Measurements from ENCODE around the gene MST1R. TPM values are rescaled to one million over a fixed set of nuclear protein-coding genes. Genes with fewer than 3 reads are reported as not detected.

MST1R gene
- polyA plus RNA-seq, 2 of the 4 experiments (the other 2 are of a cell fraction): 5.9 to 7.5 TPM

- no peak for FAIRE-seq
- no peak for DNase-seq (ENCODE audit: low read depth in 1 of 2, low spot score in 1 of 2)
- WGBS (ENCODE audit: missing lambda C conversion rate): 91% methylated on average over 4 of the region's 5 CpGs
- Histone ChIP-seq H3K4me2 (peak overlapping the region; percentile 84), H3K4me3 (no peak overlapping the region), H3K9me3 (no peaks in the 10 kb centered on the region), H3K4me1 (peaks cover 51% of the 10 kb centered on the region), H3K27ac (peak overlapping the region; percentile 87 to 93)
- peak; percentile 8; the same call in 1 of the 3 replicates for TF ChIP-seq CTCF (IDR thresholded peaks at IDR 0.05)
- no peak for TF ChIP-seq JUNB (IDR thresholded peaks at IDR 0.05)
- TF ChIP-seq FOXS1 (CRISPR knock-in tag; IDR thresholded peaks at IDR 0.05): no peak
- peak in 1 of 2 experiments; percentile 19; a peak in 1 of 5 replicates for TF ChIP-seq RAD21 (conservative IDR thresholded peaks at IDR 0.05 in 1 of 2, IDR thresholded peaks at IDR 0.05 in 1 of 2)
- no peak for TF ChIP-seq SMC3 (IDR thresholded peaks at IDR 0.05)
- TF ChIP-seq HEYL (CRISPR knock-in tag; IDR thresholded peaks at IDR 0.05): no peak
- TF ChIP-seq, protein P1, sequence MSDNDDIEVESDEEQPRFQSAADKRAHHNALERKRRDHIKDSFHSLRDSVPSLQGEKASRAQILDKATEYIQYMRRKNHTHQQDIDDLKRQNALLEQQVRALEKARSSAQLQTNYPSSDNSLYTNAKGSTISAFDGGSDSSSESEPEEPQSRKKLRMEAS (IDR thresholded peaks at IDR 0.05): no peak
- no peak for TF ChIP-seq MAZ (IDR thresholded peaks at IDR 0.05; ENCODE audit: borderline replicate concordance, low read depth, low read length)
- no peak for TF ChIP-seq PHF8 (IDR thresholded peaks at IDR 0.05; ENCODE audit: borderline replicate concordance, low read depth)
- no peak for TF ChIP-seq ZFP36 (IDR thresholded peaks at IDR 0.05; ENCODE audit: borderline replicate concordance, partially characterized antibody)
- no peak for TF ChIP-seq CHD4 (IDR thresholded peaks at IDR 0.05; ENCODE audit: borderline replicate concordance)
- ATAC-seq: no peak
- ChIA-PET CTCF (interaction anchor here (1.3 to 2.0 kb wide), 6 partner anchors 9 to 360 kb away, joined by 3 to 20 read pairs (median 4); no protein-coding TSS in a partner anchor), POLR2A (interaction anchor here (0.6 to 1.0 kb wide), 5 partner anchors 11 to 347 kb away, joined by 3 to 5 read pairs (median 3); partner anchors contain the start of genes CDHR4, IP6K1 and MON1A)
Measured at GRCh38 chr3:49899815-49900214, 3.9 kb downstream of the MST1R start.

DNA sequence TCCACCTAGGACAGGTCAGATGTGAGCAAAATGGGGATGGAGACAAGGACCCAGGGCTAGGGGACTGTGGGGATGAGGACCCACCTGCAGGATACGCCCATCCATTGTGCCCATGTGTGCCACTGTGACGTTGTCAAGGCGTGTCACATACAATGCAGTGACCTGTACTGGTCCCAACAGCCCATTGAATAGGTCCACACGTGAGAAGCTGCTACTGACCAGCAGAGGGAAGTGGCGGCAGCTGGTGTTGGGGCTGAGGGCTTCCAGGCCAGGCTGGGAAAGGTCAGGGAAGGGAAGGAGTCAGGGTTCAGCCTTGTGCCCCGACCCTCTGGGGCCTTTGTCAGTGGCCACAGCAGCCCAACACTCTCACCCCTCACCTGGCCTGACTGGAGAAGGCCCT lies 4.7 kb downstream of the MST1R start:
- no peak for FAIRE-seq
- Histone ChIP-seq H3K4me2 (no peak overlapping the region), H3K27ac (peak overlapping the region in 1 of 2 experiments; percentile 93; a peak in 3 of 6 replicates), H3K4me3 (no peak overlapping the region), H3K4me1 (peaks cover 44% of the 10 kb centered on the region), H3K9me3 (no peaks in the 10 kb centered on the region)
- DNase-seq (ENCODE audit: low read depth in 1 of 2, low spot score in 1 of 2): no peak
- TF ChIP-seq ELK1 (IDR thresholded peaks at IDR 0.05; ENCODE audit: low read depth, low read length): no peak
- no peak for TF ChIP-seq PHF8 (IDR thresholded peaks at IDR 0.05; ENCODE audit: borderline replicate concordance, low read depth)
- no peak for TF ChIP-seq EP300 (IDR thresholded peaks at IDR 0.05)
- TF ChIP-seq FOXS1 (CRISPR knock-in tag; IDR thresholded peaks at IDR 0.05): no peak
- TF ChIP-seq KDM5A (IDR thresholded peaks at IDR 0.05): no peak
- POLR2A ChIA-PET: no interaction called here
- 63% methylated on average over 3 of the region's 6 CpGs for WGBS (ENCODE audit: missing lambda C conversion rate)
- ATAC-seq: no peak
- CTCF ChIA-PET: interaction anchor here (1.3 to 1.6 kb wide), 4 partner anchors 10 to 60 kb away, joined by 3 to 6 read pairs (median 4); no protein-coding TSS in a partner anchor

DNA sequence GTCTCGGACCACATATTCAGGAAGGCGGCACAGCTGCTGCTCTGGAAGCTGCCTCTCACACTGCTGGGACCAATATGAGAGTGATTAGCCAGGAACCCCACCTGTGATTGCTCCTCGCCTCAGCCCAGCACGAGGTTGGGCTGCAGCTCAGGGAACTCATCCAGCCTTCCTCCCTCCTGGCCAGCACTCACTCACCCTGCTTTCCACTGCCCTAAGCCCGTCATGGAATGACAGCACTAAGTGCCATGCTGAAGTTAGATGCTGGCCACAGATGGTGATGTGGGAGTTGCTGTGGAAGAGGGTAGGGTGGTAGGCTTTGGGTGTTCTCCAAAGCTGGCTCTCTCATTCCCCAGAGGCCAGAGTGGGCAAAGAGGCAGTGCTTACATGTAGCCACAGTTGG lies 7.3 kb downstream of the MST1R start:
- no peak overlapping the region for H3K4me3 ChIP-seq
- H3K4me1 ChIP-seq: peaks cover 21% of the 10 kb centered on the region
- H3K9me3 ChIP-seq: no peaks in the 10 kb centered on the region
- 80% methylated on average over 1 of the region's 5 CpGs for WGBS (ENCODE audit: missing lambda C conversion rate)
- H3K27ac ChIP-seq: no peak overlapping the region
- H3K4me2 ChIP-seq: no peak overlapping the region
- TF ChIP-seq SMC3 (IDR thresholded peaks at IDR 0.05) (no peak), ESRRA (IDR thresholded peaks at IDR 0.05; ENCODE audit: borderline replicate concordance, low read length) (no peak), FOXS1 (CRISPR knock-in tag; IDR thresholded peaks at IDR 0.05) (no peak), ATOH8 (CRISPR knock-in tag; IDR thresholded peaks at IDR 0.05; ENCODE audit: low read depth) (no peak), EP300 (IDR thresholded peaks at IDR 0.05) (no peak), MAFK (IDR thresholded peaks at IDR 0.05; ENCODE audit: partially characterized antibody) (no peak), HOXA7 (CRISPR knock-in tag; IDR thresholded peaks at IDR 0.05) (no peak), HEYL (CRISPR knock-in tag; IDR thresholded peaks at IDR 0.05) (no peak), JUNB (IDR thresholded peaks at IDR 0.05) (no peak), POLR2A (IDR thresholded peaks at IDR 0.05; ENCODE audit: low read length) (no peak), MAZ (IDR thresholded peaks at IDR 0.05; ENCODE audit: borderline replicate concordance, low read depth, low read length) (no peak), CTCF (IDR thresholded peaks at IDR 0.05) (no peak), CBX2 (IDR thresholded peaks at IDR 0.05; ENCODE audit: borderline replicate concordance, low read depth) (no peak), HOXB13 (CRISPR knock-in tag; IDR thresholded peaks at IDR 0.05; ENCODE audit: low read depth) (no peak), RAD21 (conservative IDR thresholded peaks at IDR 0.05 in 1 of 2, IDR thresholded peaks at IDR 0.05 in 1 of 2) (no peak)
- TF ChIP-seq, protein P2, sequence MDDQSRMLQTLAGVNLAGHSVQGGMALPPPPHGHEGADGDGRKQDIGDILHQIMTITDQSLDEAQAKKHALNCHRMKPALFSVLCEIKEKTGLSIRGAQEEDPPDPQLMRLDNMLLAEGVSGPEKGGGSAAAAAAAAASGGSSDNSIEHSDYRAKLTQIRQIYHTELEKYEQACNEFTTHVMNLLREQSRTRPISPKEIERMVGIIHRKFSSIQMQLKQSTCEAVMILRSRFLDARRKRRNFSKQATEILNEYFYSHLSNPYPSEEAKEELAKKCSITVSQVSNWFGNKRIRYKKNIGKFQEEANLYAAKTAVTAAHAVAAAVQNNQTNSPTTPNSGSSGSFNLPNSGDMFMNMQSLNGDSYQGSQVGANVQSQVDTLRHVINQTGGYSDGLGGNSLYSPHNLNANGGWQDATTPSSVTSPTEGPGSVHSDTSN (IDR thresholded peaks at IDR 0.05): no peak
- POLR2A ChIA-PET: no interaction called here
- ATAC-seq (no peak), DNase-seq (ENCODE audit: low read depth in 1 of 2, low spot score in 1 of 2) (no peak), FAIRE-seq (no peak)
- CTCF ChIA-PET: interaction anchor here (1.2 to 2.5 kb wide), 3 partner anchors 9 to 94 kb away, joined by 5 to 7 read pairs (median 5); partner anchors contain the start of gene INKA1
